Astrocyte of the hippocampus (primary cell): ENCODE data around the gene KRT13.

Experiments
- DNase-seq: peaks from one replicate; pipeline ENCODE4 v3.0.0; 2011; ENCODE audit warnings: low read depth, low spot score

Gene KRT13

GRCh38 chr17:41537990-41538389 is 32.6 kb upstream of the KRT13 start:
- DNase-seq: no peak

- DNase-seq: no peak
Observed at GRCh38 chr17:41537614-41537954, 32.2 kb upstream of the KRT13 start.

GRCh38 chr17:41536741-41537613 is 31.6 kb upstream of the KRT13 start:
- DNase-seq: no peak

- DNase-seq: no peak
Observed at GRCh38 chr17:41535764-41536481, 30.5 kb upstream of the KRT13 start.

- DNase-seq: no peak
Observed at GRCh38 chr17:41534899-41535546, 29.6 kb upstream of the KRT13 start.

GRCh38 chr17:41533613-41534012 is 28.2 kb upstream of the KRT13 start:
- DNase-seq: no peak

- no peak for DNase-seq
Observed at GRCh38 chr17:41532947-41533570, 27.6 kb upstream of the KRT13 start.

GRCh38 chr17:41531993-41532392 is 26.6 kb upstream of the KRT13 start:
- DNase-seq: no peak

- DNase-seq: peak; percentile 90
Observed at GRCh38 chr17:41530062-41531048, 24.9 kb upstream of the KRT13 start.

GRCh38 chr17:41529491-41529915 is 24.1 kb upstream of the KRT13 start:
- no peak for DNase-seq

GRCh38 chr17:41528959-41529353 is 23.5 kb upstream of the KRT13 start:
- DNase-seq: no peak

- no peak for DNase-seq
Observed at GRCh38 chr17:41527063-41528023, 21.9 kb upstream of the KRT13 start.

GRCh38 chr17:41524261-41524660 is 18.8 kb upstream of the KRT13 start:
- no peak for DNase-seq

GRCh38 chr17:41523787-41524186 is 18.4 kb upstream of the KRT13 start:
- DNase-seq: peak; percentile 46

GRCh38 chr17:41523225-41523593 is 17.8 kb upstream of the KRT13 start:
- DNase-seq: no peak

GRCh38 chr17:41522301-41523224 is 17.2 kb upstream of the KRT13 start:
- peak; percentile 36 for DNase-seq

GRCh38 chr17:41521574-41522261 is 16.3 kb upstream of the KRT13 start:
- peak; percentile 76 for DNase-seq
